HG02884 (cell line): ENCODE measurements around the gene NGEF.

Experiments
- ATAC-seq: cut with Tn5 transposase; IDR thresholded peaks from one replicate; pipeline ENCODE4 v1.9.1; 2021; ENCODE audit warnings: mild to moderate bottlenecking, moderate library complexity; ENCODE audit not compliant: unreplicated experiment

NGEF gene

GRCh38 chr2:233047206-233047605 lies 34.1 kb upstream of the NGEF start:
- no peak for ATAC-seq

GRCh38 chr2:233044974-233045605 lies 32.0 kb upstream of the NGEF start:
- no peak for ATAC-seq

GRCh38 chr2:233042549-233042948 lies 29.5 kb upstream of the NGEF start:
- ATAC-seq: no peak

- ATAC-seq: no peak
Measured at GRCh38 chr2:233041722-233042323, 28.8 kb upstream of the NGEF start.

- no peak for ATAC-seq
Measured at GRCh38 chr2:233040571-233040970, 27.5 kb upstream of the NGEF start.

- no peak for ATAC-seq
Measured at GRCh38 chr2:233039846-233040530, 26.9 kb upstream of the NGEF start.

- no peak for ATAC-seq
Measured at GRCh38 chr2:233039212-233039845, 26.3 kb upstream of the NGEF start.

- ATAC-seq: no peak
Measured at GRCh38 chr2:233037078-233037477, 24.0 kb upstream of the NGEF start.

GRCh38 chr2:233036162-233036838 lies 23.2 kb upstream of the NGEF start:
- no peak for ATAC-seq

GRCh38 chr2:233035426-233036161 lies 22.5 kb upstream of the NGEF start:
- ATAC-seq: no peak

- no peak for ATAC-seq
Measured at GRCh38 chr2:233034091-233034882, 21.2 kb upstream of the NGEF start.

GRCh38 chr2:233033672-233034071 lies 20.6 kb upstream of the NGEF start:
- no peak for ATAC-seq

- ATAC-seq: no peak
Measured at GRCh38 chr2:233032551-233033320, 19.7 kb upstream of the NGEF start, which contains the start of gene NEU2. TSS of gene NEU2 (plus strand) at chr2:233032672. CDS start at chr2:233032672, 0 bp downstream.

- no peak for ATAC-seq
Measured at GRCh38 chr2:233031556-233032500, 18.8 kb upstream of the NGEF start.

GRCh38 chr2:233029321-233029720 lies 16.3 kb upstream of the NGEF start:
- ATAC-seq: no peak

GRCh38 chr2:233026198-233026813 lies 13.2 kb upstream of the NGEF start:
- ATAC-seq: no peak

GRCh38 chr2:233025706-233026105 lies 12.7 kb upstream of the NGEF start:
- ATAC-seq: no peak
